Activated gamma-delta T cell (primary cell): ENCODE measurements around the gene FAM53A.
A peak's percentile ranks its signal among the peaks of the same experiment; 100 is the strongest.
"Not testable (repeated sequence)": the region's sequence is repeated elsewhere in the genome, so short reads cannot be mapped to it uniquely, and the experiment has no call there.

Experiments used
- DNase-seq: peaks from one replicate; lab custom pipeline; 2025; lab: John Stamatoyannopoulos, UW

FAM53A gene

GRCh38 chr4:1716065-1716945 lies 32.2 kb upstream of the FAM53A start:
- no peak for DNase-seq

- no peak for DNase-seq
These were observed 31.1 kb upstream of the FAM53A start for GRCh38 chr4:1715002-1715758.

DNA sequence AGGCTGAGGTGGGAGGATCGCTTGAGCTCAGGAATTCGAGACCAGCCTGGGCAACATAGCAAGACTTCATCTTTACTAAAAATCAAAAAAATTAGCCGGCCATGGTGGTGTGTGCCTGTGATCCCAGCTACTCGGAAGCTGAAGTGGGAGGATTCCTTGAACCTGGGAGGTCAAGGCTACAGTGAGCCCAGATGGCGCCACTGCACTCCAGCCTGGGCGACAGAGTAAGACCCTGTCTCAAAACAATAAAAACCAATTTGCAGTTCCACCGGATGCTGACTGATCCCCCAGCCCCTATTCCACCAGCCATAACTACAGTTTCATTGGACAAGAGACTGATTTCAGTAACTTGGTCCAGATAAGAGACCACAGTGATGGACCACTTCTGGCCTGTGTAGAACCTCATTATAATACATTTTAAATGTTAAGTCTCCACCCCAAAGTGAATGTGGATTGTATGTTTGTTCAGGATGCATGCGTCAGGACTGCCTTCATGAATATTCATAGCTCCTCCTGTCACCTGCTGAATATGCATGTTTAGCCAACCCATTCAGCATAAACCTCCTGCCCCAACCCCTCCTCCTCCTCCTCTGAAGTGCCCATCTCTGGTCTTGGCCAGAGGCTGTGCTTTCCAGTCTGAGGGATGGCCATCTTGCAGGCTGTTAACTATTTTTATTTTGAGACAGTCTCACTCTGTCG lies 30.3 kb upstream of the FAM53A start:
- no peak for DNase-seq

- no peak for DNase-seq
These were observed 29.1 kb upstream of the FAM53A start for GRCh38 chr4:1713003-1713851.

- peak; percentile 95 for DNase-seq
These were observed 28.3 kb upstream of the FAM53A start, which contains the start of gene SLBP for GRCh38 chr4:1712216-1713002. Gene SLBP (minus strand): TSS chr4:1712319. CDS start chr4:1712188, 131 bp downstream.

DNA sequence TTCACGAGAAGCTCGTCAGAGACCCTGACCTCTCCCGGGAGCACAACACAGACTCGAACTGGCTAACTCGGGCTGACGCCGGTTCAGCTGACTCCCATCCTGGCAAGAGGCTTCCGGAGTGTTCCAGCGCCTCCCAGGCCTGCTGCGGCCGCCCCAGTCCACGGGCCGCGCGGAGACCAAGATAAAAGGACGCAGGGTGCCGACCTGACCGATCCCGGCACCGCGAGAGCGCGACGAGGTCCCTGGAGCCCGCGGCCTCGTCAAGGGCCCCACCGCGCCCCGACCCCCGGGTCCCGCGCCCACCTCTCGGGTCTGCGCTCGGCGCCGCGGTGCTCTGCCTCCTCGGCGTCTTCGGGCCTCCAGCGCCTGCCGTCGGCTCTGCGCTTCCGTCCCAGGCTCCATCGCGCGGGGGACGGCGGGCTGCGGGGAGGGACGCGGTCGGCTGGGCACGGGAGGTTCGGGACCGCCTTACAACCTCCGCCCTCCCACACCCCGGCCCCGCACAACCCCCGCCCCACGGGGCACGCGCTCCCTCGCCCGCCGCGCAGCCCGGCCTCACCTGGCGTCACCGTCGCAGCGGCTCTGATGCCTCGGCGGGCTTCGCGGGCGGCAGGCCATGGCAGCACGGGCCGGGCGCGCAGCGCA lies 27.6 kb upstream of the FAM53A start:
- DNase-seq, result no peak

DNA sequence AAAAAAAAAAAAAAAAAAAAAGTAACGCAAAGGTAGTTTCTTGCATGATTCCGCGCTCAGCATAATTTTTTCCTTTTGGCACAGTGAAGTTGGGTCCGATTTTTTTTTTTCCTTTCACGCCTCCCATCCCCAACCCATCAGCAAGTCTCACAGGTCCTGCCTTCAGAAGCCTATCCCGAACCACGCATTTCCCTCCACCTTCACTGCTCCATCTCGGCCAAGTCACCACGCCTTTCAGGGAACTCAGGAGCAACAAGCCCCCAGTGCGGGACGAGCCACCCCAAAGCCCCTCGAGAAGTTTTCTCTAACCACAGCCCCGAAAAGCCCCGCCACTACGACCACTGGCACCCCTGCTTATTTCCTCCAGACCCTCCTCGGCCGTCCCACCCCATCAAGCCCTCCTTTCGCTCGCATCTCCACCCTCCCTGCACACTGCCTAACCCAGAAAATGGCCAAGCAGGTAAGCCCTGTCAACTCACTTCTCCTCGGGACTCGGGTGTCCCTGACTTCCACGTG lies 27.0 kb upstream of the FAM53A start:
- no peak for DNase-seq

DNA sequence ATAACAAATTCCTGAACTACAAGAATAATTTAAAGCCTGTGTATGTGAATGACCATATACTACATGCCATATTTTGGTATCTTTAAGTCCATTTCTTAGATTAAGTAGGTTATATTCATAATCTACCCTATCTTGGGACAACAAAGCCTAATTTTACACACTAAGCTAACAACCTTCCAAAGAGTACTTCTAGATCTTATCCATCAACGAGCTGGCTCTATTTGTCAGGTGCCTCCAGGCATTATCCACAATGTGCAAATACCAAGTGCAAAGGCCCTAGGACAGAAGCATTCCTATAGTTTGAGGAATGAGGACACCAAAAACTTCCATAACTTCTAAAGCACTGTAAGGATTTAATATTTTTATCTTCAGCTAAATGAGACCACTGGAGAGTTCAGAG lies 24.5 kb upstream of the FAM53A start:
- no peak for DNase-seq

GRCh38 chr4:1706358-1706757 lies 22.2 kb upstream of the FAM53A start:
- DNase-seq, result no peak

GRCh38 chr4:1705732-1706131 lies 21.6 kb upstream of the FAM53A start:
- DNase-seq, result no peak

DNA sequence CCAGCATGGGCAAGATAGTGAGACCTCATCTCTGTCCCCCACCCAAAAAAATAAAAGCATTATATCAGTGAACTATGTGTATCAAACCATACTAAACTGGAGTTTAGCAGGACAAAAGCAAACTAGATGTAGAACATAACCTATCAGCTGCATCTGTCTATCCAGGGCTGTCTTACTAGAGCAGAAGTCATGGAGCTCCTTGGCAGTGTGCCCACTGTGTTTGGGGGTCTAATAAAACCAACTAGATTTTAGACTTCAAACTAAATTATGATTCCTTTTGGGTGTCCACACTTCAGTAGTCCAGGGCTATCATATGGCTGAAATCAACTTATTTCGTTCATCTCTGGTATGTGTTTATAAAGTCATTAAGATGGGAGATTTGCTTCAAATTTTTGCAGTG lies 19.8 kb upstream of the FAM53A start:
- DNase-seq, result no peak

DNA sequence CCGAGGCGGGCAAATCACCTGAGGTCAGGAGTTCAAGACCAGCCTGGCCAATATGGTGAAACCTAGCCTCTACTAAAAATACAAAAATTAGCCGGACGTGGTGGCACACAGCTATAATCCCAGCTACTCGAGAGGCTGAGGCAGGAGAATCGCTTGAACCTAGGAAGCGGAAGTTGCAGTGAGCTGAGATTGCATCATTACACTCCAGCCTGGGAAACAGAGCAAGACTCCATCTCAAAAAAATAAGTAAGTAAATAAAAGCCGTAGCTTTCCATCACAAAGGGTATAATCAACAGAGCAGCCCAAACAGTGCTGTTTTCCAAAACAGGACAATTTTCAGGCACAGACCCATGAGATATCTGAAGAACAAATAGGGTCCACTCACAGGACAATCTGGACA lies 17.6 kb upstream of the FAM53A start:
- DNase-seq, result not testable (repeated sequence)

DNA sequence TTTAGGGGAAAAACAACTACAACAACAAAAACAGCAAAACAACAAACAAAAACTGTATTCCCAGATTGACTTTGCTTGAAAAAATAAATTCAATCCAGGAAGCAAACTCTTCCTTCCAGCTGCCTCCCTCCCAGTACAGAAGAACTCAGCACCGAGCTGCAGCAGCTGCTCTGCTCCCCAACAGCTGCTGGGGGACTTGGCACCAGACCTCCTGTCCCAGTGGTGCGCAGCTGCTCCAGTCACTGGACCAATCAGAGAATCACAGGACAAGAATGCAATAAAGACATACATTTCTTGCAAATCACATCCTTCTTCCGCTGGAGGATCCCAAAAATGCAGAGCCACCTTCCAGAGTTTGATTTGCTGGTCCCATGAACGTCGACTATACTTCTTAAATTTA lies 11.8 kb upstream of the FAM53A start:
- no peak for DNase-seq

GRCh38 chr4:1693131-1693896 lies 9.2 kb upstream of the FAM53A start:
- DNase-seq, result no peak

- no peak for DNase-seq
These were observed 7.7 kb upstream of the FAM53A start for GRCh38 chr4:1691737-1692373.

DNA sequence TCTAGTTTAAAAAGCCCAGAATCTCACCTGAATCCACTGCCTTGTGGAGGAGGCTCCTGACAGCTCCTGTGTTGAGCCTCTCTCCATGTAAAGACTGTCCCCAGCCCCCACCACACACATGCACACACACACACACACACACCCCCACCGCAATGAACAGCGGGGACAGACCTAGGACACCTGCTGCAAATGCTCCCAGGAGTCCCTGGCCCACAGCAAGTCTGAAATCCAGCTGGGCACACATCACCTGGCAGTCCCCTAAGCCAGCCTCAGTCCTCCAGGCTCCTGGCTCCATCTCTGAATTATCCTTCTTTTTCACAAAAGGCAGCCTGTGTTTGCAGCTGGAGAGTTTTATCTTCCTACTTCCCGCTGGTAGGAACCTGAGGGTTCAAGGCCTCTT lies 6.6 kb upstream of the FAM53A start:
- DNase-seq, result no peak

- no peak for DNase-seq
These were observed 2.4 kb upstream of the FAM53A start for GRCh38 chr4:1686440-1687036.
